Naive thymus-derived CD8-positive, alpha-beta T cell (primary cell): ENCODE measurements around the gene TREM2. TPM values are rescaled to one million over a fixed set of nuclear protein-coding genes. Genes with fewer than 3 reads are reported as not detected.
"Not testable (repeated sequence)": the region's sequence is repeated elsewhere in the genome, so short reads cannot be mapped to it uniquely, and the experiment has no call there.

Experiments
- ATAC-seq, 2 donors: fragments of 150-1000 bp; cut with Tn5 transposase in 1 of 2; sonication (Bioruptor Pico), chemical (Tn5 transposase) in 1 of 2; 1 replicate in 1 of 2; 2 replicates in 1 of 2; pipeline ENCODE4 v1.10.0; 2021; ENCODE audit warnings: mild to moderate bottlenecking in 2 of 2, moderate library complexity in 2 of 2
- POLR2A ChIA-PET: fragments of 350-600 bp; sonication (Branson Sonifier 250); formaldehyde crosslinking; loops from one replicate; lab custom pipeline; 2021; ENCODE audit warnings: antibody characterized with exemption; lab: Charles Lee
- DNase-seq, 10 donors: peaks; one replicate each; pipeline versions ENCODE4 v3.0.0 to v3.0.0-alpha.2; 2020 to 2022
- H3K27ac Mint-ChIP-seq, 10 donors: one replicate each; pipeline ENCODE4 v1.8.0; 2020 to 2022; ENCODE audit warnings: mild to moderate bottlenecking in 10 of 10, mixed read lengths in 10 of 10, moderate library complexity in 4 of 10, inconsistent platforms in 1 of 10
- H3K27me3 Mint-ChIP-seq, 5 donors: one replicate each; pipeline ENCODE4 v1.8.0; 2021 to 2022; ENCODE audit warnings: mixed read lengths in 5 of 5
- H3K36me3 Mint-ChIP-seq, 3 donors: one replicate each; pipeline ENCODE4 v1.8.0; 2020 to 2022; ENCODE audit warnings: mixed read lengths in 3 of 3, mild to moderate bottlenecking in 2 of 3, inconsistent platforms in 1 of 3
- H3K4me1 Mint-ChIP-seq, 4 donors: one replicate each; pipeline ENCODE4 v1.8.0; 2021 to 2022; ENCODE audit warnings: mixed read lengths in 4 of 4
- H3K4me3 Mint-ChIP-seq, 10 donors: one replicate each; pipeline ENCODE4 v1.8.0; 2020 to 2022; ENCODE audit warnings: mild to moderate bottlenecking in 10 of 10, mixed read lengths in 10 of 10, moderate library complexity in 6 of 10, inconsistent platforms in 1 of 10
- H3K9me3 Mint-ChIP-seq, 9 donors: one replicate each; pipeline ENCODE4 v1.8.0; 2020 to 2022; ENCODE audit warnings: mixed read lengths in 9 of 9, mild to moderate bottlenecking in 3 of 9, inconsistent platforms in 1 of 9, moderate library complexity in 1 of 9
- polyA plus RNA-seq, 3 donors: library from polyadenylated mRNA; unstranded; fragments of 300-500 nt; fragmentation: Illumina TruSeq; gene quantifications; one replicate each; pipeline ENCODE4 v1.2.3, GENCODE V29; 2021
- total RNA-seq, 8 experiments: library from RNA in 2 of 8; stranded (reverse) in 2 of 8; gene quantifications; one replicate each; pipeline ENCODE4 v1.2.3 and lab custom pipeline; 2021 to 2026

The TREM2 gene
- total and polyA plus RNA-seq, 5 experiments from 2014 or later = 0.49 TPM; not detected in 4

DNA sequence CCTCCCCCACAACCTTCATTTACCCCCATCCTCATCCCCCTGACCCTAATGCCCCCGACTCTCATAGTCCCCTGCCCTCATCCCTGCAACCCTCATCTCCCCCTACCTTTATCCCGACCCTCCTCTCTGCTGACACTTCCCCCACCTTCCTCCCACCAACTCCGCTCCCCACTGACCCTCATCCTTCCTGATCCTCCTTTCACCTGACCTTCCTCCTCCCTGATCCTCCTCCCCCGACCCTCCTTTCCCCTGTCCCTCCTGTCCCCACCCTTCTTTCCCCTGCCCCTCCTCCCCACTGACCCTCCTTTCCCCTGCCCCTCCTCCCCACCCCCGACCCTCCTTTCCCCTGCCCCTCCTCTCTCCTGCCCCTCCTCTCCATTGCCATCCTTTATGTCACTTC is 31.0 kb upstream of the TREM2 start:
- Mint-ChIP-seq H3K27ac (peak overlapping the region in 7 of 10 donors; percentile 8 to 88 (median 79)), H3K4me3 (no peak overlapping the region), H3K36me3 (peaks cover 5 to 10% (median 6%) of the 10 kb centered on the region in 3 donors), H3K27me3 (no peaks in the 10 kb centered on the region), H3K4me1 (peaks cover 27 to 80% (median 64%) of the 10 kb centered on the region in 4 donors), H3K9me3 (peaks cover 0 to 11% (median 3%) of the 10 kb centered on the region in 9 donors)
- POLR2A ChIA-PET = no interaction called here
- no peak for DNase-seq
- no peak for ATAC-seq

DNA sequence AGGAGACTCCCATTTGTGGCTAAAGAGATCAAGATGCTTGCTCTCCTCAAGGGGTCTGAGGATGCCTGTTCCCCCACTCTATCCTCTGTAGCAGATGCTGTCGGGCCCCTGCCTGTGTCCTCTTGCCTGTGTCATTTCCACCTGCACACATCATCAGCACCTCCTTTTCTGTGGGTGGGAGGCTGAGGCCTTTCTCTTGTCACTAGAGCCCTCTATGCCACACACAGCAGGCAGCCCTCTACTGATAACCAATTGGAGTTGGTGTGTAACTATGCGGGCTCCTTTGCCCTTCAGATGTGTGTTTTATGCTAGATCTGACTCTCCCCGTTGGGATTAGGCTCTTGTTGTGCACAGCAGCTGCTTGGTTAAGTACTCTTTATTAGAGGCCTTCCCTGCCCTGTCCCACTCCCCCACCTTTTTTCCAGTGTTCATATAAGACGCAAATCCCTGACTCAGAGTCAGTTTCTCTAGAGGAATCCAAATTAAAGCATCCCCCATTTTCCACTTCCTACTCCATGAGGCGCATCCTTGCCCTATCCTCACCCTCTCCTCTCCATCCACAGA is 30.3 kb upstream of the TREM2 start:
- H3K9me3 Mint-ChIP-seq = peaks cover 0 to 11% (median 3%) of the 10 kb centered on the region in 9 donors
- H3K36me3 Mint-ChIP-seq = peaks cover 5 to 10% (median 6%) of the 10 kb centered on the region in 3 donors
- peak overlapping the region; percentile 11 to 90 (median 72) for H3K27ac Mint-ChIP-seq
- POLR2A ChIA-PET = no interaction called here
- ATAC-seq (peak in 1 of 2 donors; percentile 53), DNase-seq (no peak)
- peaks cover 26 to 80% (median 64%) of the 10 kb centered on the region in 4 donors for H3K4me1 Mint-ChIP-seq
- no peak overlapping the region for H3K4me3 Mint-ChIP-seq
- H3K27me3 Mint-ChIP-seq = no peaks in the 10 kb centered on the region

GRCh38 chr6:41191569-41191968 is 28.7 kb upstream of the TREM2 start:
- Mint-ChIP-seq H3K4me3 (no peak overlapping the region), H3K27ac (peak overlapping the region in 4 of 10 donors; percentile 4 to 79 (median 18)), H3K27me3 (no peaks in the 10 kb centered on the region), H3K9me3 (peaks cover 0 to 11% (median 3%) of the 10 kb centered on the region in 9 donors), H3K4me1 (peaks cover 23 to 79% (median 59%) of the 10 kb centered on the region in 4 donors), H3K36me3 (peaks cover 5 to 10% (median 6%) of the 10 kb centered on the region in 3 donors)
- ATAC-seq (peak; percentile 40 to 52), DNase-seq (peak in 2 of 10 donors; percentile 27 to 28)
- POLR2A ChIA-PET = no interaction called here

DNA sequence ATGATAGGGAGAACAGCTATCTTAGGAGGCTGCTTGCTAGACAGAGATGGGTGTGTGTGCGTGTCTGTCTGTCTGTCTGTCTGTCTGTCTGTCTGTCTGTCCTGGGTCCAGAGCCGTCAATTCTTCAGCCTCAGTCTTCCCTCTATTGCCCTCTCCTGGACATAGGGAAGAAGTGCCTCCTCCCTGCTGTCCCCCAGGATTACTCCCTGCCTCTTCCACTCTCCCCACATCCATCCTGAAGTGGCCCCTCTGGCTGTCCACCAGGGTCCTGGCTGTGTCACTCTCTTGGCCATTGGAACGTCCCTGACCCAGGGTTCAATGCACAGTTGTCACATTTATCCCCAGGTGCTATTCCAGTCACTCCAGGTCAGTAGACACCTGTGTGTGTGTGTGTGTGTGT is 27.9 kb upstream of the TREM2 start:
- Mint-ChIP-seq H3K9me3 (peaks cover 0 to 11% (median 3%) of the 10 kb centered on the region in 9 donors), H3K36me3 (peaks cover 5 to 10% (median 6%) of the 10 kb centered on the region in 3 donors), H3K4me3 (no peak overlapping the region), H3K27ac (no peak overlapping the region), H3K4me1 (peaks cover 25 to 79% (median 61%) of the 10 kb centered on the region in 4 donors), H3K27me3 (no peaks in the 10 kb centered on the region)
- DNase-seq (no peak), ATAC-seq (no peak)
- POLR2A ChIA-PET = no interaction called here

GRCh38 chr6:41189967-41190366 is 27.1 kb upstream of the TREM2 start:
- no peaks in the 10 kb centered on the region for H3K27me3 Mint-ChIP-seq
- H3K4me3 Mint-ChIP-seq = no peak overlapping the region
- POLR2A ChIA-PET = no interaction called here

DNA sequence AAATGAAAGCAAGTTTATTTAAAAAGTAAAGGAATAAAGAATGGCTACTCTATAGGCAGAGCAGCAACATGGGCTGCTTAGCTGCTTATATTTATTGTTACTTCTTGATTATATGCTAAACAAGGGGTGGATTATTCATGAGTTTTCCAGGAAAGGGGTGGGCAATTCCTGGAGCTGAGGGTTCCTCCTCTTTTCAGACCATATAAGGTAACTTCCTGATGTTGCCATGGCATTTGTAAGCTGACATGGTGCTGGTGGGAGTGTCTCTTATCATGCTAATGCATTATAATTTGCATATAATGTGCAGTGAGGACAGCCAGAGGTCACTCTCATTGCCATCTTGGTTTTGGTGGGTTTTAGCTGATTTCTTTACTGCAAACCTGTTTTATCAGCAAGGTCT is 26.1 kb upstream of the TREM2 start:
- H3K4me3 Mint-ChIP-seq, H3K27ac Mint-ChIP-seq, H3K36me3 Mint-ChIP-seq, ATAC-seq, DNase-seq, H3K27me3 Mint-ChIP-seq, POLR2A ChIA-PET: not testable (repeated sequence)
- Mint-ChIP-seq H3K9me3 (peaks cover 0 to 11% (median 3%) of the 10 kb centered on the region in 9 donors), H3K4me1 (peaks cover 29 to 73% (median 51%) of the 10 kb centered on the region in 4 donors)

More at GRCh38 chr6:41189967-41190366, 27.1 kb upstream of the TREM2 start:
- DNase-seq (no peak), ATAC-seq (no peak)
- Mint-ChIP-seq H3K36me3 (peaks cover 5 to 10% (median 5%) of the 10 kb centered on the region in 3 donors), H3K9me3 (peaks cover 0 to 11% (median 3%) of the 10 kb centered on the region in 9 donors), H3K4me1 (peaks cover 29 to 79% (median 59%) of the 10 kb centered on the region in 4 donors), H3K27ac (no peak overlapping the region)

DNA sequence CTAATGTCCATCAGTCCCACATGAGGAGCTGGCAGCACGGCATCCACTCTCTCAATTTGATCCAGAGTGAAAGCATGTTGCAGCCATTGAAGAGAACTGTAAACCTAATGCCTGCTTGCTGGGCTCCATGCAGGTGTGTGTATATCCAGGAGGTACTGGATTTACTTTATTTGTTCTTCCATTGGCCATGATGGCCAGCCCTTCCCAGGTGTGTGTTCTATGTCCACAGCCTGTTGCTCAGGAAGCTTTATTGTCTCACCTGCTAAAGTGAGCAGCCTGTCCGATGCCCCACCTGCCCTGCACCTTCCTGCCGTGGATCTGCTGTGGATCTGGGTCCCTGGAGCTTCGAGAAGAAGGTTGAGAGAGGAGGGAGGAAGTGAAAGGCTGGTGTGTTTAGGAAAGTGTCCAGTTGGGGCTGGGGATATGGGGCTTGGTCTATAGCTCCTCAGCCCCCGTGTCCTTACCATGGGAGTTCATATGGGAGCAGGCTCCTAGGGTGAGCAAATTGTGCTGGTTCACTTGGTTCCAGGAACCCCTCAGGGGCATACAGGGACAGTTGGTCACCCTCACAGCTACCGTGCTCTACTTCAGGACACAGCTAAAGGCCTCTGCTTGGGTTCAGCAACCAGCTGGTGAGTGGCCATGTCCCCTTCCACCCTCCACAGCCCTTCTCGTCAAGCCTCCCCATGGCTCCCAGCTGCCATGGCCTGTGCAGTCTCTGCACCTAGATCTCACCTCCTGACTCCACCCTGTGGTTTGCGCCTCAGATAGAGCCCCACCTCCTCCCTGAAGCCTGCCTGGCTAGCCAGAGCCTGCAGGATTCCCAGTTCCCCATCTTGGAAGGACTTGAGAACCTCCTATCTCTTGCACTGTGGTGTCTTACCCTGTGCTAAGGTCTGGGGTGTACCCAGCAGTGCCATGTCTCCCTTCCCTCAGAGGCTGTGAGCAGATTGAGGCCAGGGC is 25.3 kb upstream of the TREM2 start:
- H3K27ac Mint-ChIP-seq = peak overlapping the region in 1 of 10 donors; percentile 31
- peaks cover 0 to 10% (median 5%) of the 10 kb centered on the region in 3 donors for H3K36me3 Mint-ChIP-seq
- DNase-seq (no peak), ATAC-seq (no peak)
- peaks cover 0 to 11% (median 3%) of the 10 kb centered on the region in 9 donors for H3K9me3 Mint-ChIP-seq
- peak overlapping the region in 1 of 10 donors; percentile 14 for H3K4me3 Mint-ChIP-seq
- peaks cover 24 to 75% (median 44%) of the 10 kb centered on the region in 4 donors for H3K4me1 Mint-ChIP-seq
- POLR2A ChIA-PET = no interaction called here
- H3K27me3 Mint-ChIP-seq = no peaks in the 10 kb centered on the region

DNA sequence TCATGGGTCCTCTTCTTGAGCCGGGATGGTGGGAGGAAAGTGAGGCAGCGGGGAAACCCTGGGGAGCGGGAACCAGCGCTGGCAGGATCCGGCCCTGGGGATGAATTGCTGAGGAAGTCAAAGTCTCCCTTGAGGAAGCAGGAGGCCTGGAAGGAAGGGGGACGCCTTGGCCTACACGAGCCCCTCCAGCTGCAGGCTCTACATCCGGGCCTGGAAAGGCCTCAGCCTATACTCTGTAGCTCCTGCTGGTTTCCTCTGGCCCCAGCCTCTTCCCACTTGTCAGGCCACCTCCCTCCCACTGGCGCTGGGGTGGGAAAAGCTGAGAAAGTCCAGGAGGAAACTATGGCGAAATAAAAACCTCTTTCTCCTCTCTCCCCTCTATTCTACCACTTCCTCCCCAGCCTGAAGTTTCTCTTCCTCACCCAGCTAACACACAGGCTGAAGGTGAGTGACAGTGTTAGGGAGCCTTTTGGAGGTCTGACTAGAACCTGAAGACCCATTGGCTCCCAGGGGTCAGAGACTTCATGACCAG is 23.2 kb upstream of the TREM2 start:
- Mint-ChIP-seq H3K4me3 (no peak overlapping the region), H3K27ac (peak overlapping the region in 6 of 10 donors; percentile 49 to 84 (median 70)), H3K9me3 (peaks cover 0 to 11% (median 3%) of the 10 kb centered on the region in 9 donors), H3K27me3 (no peaks in the 10 kb centered on the region), H3K4me1 (peaks cover 14 to 74% (median 46%) of the 10 kb centered on the region in 4 donors), H3K36me3 (peaks cover 0 to 10% (median 5%) of the 10 kb centered on the region in 3 donors)
- POLR2A ChIA-PET = no interaction called here
- ATAC-seq (no peak), DNase-seq (no peak)

DNA sequence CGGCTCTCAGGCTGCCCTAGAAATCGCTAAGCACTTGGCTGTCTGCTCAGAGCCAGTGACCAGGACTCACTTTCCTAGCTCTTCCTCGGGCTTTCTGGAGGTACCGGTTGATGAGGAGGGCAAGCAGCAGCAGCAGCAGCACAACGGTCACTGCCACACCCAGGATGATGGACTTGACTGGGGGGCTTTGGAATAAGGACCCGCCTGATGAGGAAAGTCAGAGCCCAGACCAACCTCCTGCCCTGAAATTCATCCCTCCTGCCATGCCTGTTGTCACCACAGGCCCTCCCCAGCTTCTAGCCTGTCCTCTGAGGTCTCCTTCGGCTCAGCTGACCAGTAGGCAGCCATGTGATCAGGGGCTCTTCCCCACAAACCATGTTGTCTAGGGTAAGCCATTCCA is 21.8 kb upstream of the TREM2 start:
- H3K4me1 Mint-ChIP-seq = peaks cover 14 to 70% (median 45%) of the 10 kb centered on the region in 4 donors
- POLR2A ChIA-PET = no interaction called here
- no peaks in the 10 kb centered on the region for H3K27me3 Mint-ChIP-seq
- H3K9me3 Mint-ChIP-seq = peaks cover 0 to 6% (median under 1%) of the 10 kb centered on the region in 9 donors
- H3K36me3 Mint-ChIP-seq = peaks cover 0 to 5% (median under 1%) of the 10 kb centered on the region in 3 donors
- DNase-seq = no peak
- H3K27ac Mint-ChIP-seq = peak overlapping the region in 1 of 10 donors; percentile 80
- no peak for ATAC-seq
- no peak overlapping the region for H3K4me3 Mint-ChIP-seq

GRCh38 chr6:41182069-41183034 is 19.4 kb upstream of the TREM2 start:
- no peaks in the 10 kb centered on the region for H3K9me3 Mint-ChIP-seq
- peak; percentile 98 to 100 for ATAC-seq
- H3K27me3 Mint-ChIP-seq = no peaks in the 10 kb centered on the region
- POLR2A ChIA-PET = interaction anchor here (0.5 to 1.8 kb wide), 2 partner anchors 110 to 123 kb away, joined by 3 to 6 read pairs; partner anchors contain the start of genes NFYA and OARD1
- H3K4me1 Mint-ChIP-seq = peaks cover 14 to 49% (median 35%) of the 10 kb centered on the region in 4 donors
- DNase-seq = peak; percentile 13 to 79 (median 50)
- H3K36me3 Mint-ChIP-seq = no peaks in the 10 kb centered on the region
- no peak overlapping the region for H3K4me3 Mint-ChIP-seq
- peak overlapping the region in 6 of 10 donors; percentile 25 to 67 (median 48) for H3K27ac Mint-ChIP-seq

- POLR2A ChIA-PET = interaction anchor here (1.8 kb wide), 1 partner anchor 109 kb away, joined by 6 read pairs; the partner anchor contains the start of genes NFYA and OARD1
Observed at GRCh38 chr6:41181566-41181965, 18.6 kb upstream of the TREM2 start.

More at GRCh38 chr6:41181566-41181965, 18.6 kb upstream of the TREM2 start:
- Mint-ChIP-seq H3K4me3 (no peak overlapping the region), H3K9me3 (no peaks in the 10 kb centered on the region), H3K36me3 (no peaks in the 10 kb centered on the region), H3K4me1 (peaks cover 8 to 41% (median 27%) of the 10 kb centered on the region in 4 donors), H3K27ac (peak overlapping the region in 1 of 10 donors; percentile 58), H3K27me3 (peaks cover 0 to 4% (median 0%) of the 10 kb centered on the region in 5 donors)
- ATAC-seq = no peak
- DNase-seq = no peak
